22Rv1 (cell line): ENCODE measurements around the gene TCF4.

Source experiments
- H3K27ac ChIP-seq: fragments of 450-650 bp; 2 replicates; pipeline ENCODE4 v1.5.1; 2017
- CTCF ChIP-seq: fragments of 450-650 bp; IDR thresholded peaks from 2 replicates; pipeline ENCODE4 v1.5.1; 2017; ENCODE audit warnings: mild to moderate bottlenecking
- ZFX ChIP-seq: fragments of 450-650 bp; IDR thresholded peaks from 2 replicates; pipeline ENCODE4 v1.6.1; 2017; ENCODE audit warnings: antibody characterized with exemption, borderline replicate concordance

The TCF4 gene

GRCh38 chr18:55427951-55428350 lies 160.0 kb downstream of the TCF4 start:
- no peak for TF ChIP-seq CTCF
- TF ChIP-seq ZFX, result no peak
- H3K27ac ChIP-seq, result no peak overlapping the region

GRCh38 chr18:55425698-55426097 lies 162.3 kb downstream of the TCF4 start:
- TF ChIP-seq CTCF (no peak), ZFX (no peak)
- no peak overlapping the region for H3K27ac ChIP-seq

- no peak overlapping the region for H3K27ac ChIP-seq
- TF ChIP-seq ZFX (no peak), CTCF (no peak)
These were observed 165.4 kb downstream of the TCF4 start for GRCh38 chr18:55422456-55423180.

GRCh38 chr18:55421615-55422419 lies 166.2 kb downstream of the TCF4 start:
- H3K27ac ChIP-seq, result no peak overlapping the region
- TF ChIP-seq CTCF (no peak), ZFX (no peak)

- no peak for TF ChIP-seq CTCF
- TF ChIP-seq ZFX, result no peak
- H3K27ac ChIP-seq, result no peak overlapping the region
These were observed 166.7 kb downstream of the TCF4 start for GRCh38 chr18:55421308-55421614.

GRCh38 chr18:55420665-55421307 lies 167.2 kb downstream of the TCF4 start:
- no peak overlapping the region for H3K27ac ChIP-seq

More at GRCh38 chr18:55420665-55421307, 167.2 kb downstream of the TCF4 start:
- TF ChIP-seq ZFX (no peak), CTCF (no peak)
